KOPT-K1 (cell line): ENCODE measurements around the gene CAMK2A.

Experiments used
- H3K27ac ChIP-seq: fragments of 200-600 bp; sonication (generic); 2 replicates; pipeline ENCODE4 v1.5.1; 2016; ENCODE audit warnings: antibody characterized with exemption, mild to moderate bottlenecking, low read depth, low read length; ENCODE audit not compliant: poor library complexity, severe bottlenecking
- H3K36me3 ChIP-seq: fragments of 200-600 bp; sonication (generic); 2 replicates; pipeline ENCODE4 v1.5.1; 2017; ENCODE audit warnings: antibody characterized with exemption, mild to moderate bottlenecking, low read length, moderate library complexity; ENCODE audit not compliant: insufficient read depth
- H3K9me3 ChIP-seq: fragments of 200-600 bp; sonication (generic); 2 replicates; pipeline ENCODE4 v1.5.1; 2017; ENCODE audit warnings: antibody characterized with exemption, low read length, mild to moderate bottlenecking; ENCODE audit not compliant: insufficient read depth, poor library complexity, severe bottlenecking

The CAMK2A gene

DNA sequence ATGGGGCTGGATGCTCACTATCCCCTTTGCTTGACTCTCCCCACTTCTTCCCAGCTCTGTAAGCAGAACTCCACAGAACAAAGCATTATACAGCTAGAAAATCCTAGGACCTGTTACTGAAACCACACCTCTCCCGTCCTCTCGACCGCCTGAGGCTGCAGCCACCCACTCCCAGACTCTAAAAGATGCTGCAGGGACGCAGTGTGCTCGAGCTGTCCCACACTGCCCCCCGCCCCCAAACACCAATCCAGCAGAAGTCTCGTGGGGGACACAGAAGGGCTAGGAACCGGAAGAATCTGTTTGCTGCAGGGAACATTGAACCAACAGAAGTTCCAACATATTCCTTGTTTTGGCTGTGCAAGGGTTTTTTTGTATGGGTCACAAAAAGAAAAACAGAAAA lies 7.6 kb downstream of the CAMK2A start:
- Histone ChIP-seq H3K27ac (no peak overlapping the region), H3K36me3 (no peaks in the 10 kb centered on the region), H3K9me3 (no peaks in the 10 kb centered on the region)

DNA sequence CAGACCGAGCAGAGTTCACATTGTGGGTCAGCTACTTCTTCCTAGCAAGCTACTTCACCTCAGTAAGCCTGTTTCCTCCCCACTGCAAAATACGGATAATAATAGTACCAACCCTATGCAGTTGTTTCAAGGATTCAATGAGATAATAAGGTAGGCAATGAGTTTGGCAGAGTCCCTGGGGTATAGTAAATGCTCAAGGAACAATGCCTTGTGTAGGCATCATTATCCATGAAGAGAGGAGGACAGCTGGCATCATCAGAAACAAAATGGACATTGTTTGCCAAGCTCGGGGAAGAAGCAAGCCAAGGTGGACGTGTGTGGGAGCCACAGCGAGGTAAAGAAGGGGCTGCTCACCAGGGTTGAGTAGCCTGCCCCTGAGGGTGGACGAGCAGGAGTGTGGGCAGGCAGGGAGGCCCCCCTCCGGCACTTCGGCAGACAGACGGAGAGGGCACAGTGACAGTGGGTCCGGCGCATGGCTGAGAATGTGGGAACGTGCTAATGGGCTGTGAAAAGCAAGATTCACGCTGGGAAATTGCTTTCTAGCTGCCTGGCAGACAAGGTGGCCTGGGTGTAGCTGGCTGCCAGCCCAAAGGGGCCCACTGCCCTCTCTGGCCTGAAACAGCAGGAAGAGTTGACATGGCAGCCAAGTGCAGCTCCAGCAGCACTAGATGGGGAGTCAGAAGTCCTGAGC lies 10.1 kb downstream of the CAMK2A start:
- H3K36me3 ChIP-seq: no peaks in the 10 kb centered on the region
- H3K9me3 ChIP-seq: no peaks in the 10 kb centered on the region
- no peak overlapping the region for H3K27ac ChIP-seq

DNA sequence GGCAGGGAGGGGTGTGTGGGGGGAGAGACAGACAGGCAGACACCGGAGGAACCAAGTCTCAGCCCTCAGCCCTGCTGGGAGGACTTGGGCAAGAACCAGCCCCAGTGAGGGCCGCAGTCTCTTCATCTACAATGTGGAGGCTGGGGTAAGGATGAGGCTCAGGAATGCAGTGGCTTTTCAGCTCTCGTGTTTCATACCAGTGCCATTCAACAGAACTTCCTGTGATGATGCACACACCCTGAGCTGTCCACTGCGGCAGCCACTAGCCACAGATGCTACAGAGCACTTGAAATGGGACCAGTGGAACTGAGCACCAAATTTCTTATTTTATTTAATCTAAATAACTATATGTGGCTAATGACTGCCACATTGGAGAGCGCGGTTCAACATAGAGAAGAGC lies 10.7 kb downstream of the CAMK2A start:
- no peak overlapping the region for H3K27ac ChIP-seq
- H3K36me3 ChIP-seq: no peaks in the 10 kb centered on the region

DNA sequence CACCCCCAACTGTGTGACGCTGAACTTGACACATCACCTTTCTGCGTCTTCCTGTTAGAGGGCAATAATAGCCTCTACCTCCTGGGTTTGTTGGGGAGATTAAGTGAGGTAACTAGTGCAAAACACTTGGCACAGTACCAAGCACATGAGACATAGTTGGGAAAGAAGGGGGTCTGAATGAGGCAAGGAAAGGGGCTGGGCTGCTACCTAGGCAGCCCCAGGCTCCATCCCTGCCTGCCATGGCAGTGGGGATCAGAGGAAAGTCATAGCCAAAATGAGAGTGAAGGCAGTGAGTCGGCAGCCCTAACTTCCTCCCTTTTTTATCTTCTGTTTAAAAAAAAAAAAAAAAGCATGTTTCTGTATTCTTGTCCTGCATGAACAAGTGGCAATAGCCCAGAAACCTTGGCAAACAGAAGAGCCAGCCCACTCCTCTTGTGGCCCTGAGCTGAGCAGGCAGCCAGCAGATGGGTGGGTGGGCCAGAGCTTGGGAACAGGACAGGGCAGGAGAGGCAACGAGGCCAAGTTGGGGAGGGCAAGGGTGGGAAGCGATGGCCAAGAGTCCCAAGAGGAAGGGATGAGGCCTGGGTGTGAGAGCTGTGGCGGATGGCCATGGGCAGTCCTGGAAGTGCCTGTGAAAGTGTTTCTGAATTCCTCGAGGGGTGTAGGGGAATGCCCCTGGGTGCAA lies 11.4 kb downstream of the CAMK2A start:
- Histone ChIP-seq H3K9me3 (no peaks in the 10 kb centered on the region), H3K36me3 (no peaks in the 10 kb centered on the region), H3K27ac (no peak overlapping the region)

More for the DNA sequence above, 10.7 kb downstream of the CAMK2A start:
- H3K9me3 ChIP-seq: no peaks in the 10 kb centered on the region

DNA sequence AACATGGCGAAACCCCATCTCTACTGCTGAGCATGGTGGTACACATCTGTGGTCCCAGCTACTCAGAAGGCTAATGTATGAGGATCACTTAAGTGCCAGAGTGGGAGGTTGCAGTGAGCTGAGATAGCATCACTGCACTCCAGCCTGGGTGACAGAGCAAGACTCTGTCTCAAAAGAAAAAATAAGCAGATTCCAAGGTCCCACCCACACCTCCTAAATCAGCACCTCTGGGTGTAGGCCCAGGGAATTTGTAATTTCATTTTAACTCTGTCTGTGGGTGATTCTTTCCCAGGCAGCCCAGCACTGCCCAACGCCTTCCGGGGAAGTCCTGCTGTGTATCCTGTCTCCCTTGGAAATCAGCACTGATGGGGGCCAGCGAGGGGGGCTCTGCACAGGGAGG lies 12.5 kb downstream of the CAMK2A start:
- H3K27ac ChIP-seq: no peak overlapping the region

DNA sequence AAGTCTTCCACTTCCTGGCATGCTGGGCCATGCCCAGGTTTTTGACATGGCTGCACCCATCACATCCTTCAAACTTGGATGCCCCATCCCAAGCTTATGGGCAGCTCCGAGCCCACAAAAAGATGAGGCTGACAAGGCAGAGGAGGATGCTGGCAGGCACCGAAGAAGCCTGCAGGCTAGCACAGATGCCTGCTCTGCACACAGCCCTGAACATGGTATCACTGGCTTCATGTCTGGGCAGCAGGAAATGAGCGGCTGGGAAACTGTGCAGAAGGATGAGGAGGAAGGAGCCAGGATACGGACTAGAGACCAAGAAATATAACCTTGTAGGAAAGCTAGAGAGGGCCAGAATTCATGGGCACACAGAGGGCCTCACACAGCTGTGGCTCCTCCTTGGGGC lies 14.8 kb downstream of the CAMK2A start:
- Histone ChIP-seq H3K9me3 (no peaks in the 10 kb centered on the region), H3K36me3 (no peaks in the 10 kb centered on the region), H3K27ac (no peak overlapping the region)

More for the DNA sequence above, 12.5 kb downstream of the CAMK2A start:
- Histone ChIP-seq H3K36me3 (no peaks in the 10 kb centered on the region), H3K9me3 (no peaks in the 10 kb centered on the region)

DNA sequence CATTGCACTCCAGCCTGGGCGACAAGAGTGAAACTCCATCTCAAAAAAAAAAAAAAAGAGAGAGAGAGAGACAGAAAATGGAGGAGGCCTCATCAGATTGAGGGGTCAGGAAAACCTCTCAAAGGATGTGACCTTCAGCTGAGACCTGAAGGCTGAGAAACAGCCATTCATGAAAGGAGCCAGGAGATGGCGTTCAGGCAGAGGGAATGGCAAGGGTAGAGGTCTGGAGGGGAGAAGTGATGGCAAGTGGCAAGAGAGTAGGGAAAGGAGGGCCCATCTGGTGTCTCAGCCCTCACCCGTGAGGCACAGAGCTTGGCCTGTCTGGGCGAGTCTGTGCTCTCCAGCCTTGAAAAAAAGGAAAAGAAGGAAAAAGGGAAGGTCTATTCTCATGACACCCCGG lies 17.0 kb downstream of the CAMK2A start:
- no peaks in the 10 kb centered on the region for H3K9me3 ChIP-seq
- no peak overlapping the region for H3K27ac ChIP-seq
- no peaks in the 10 kb centered on the region for H3K36me3 ChIP-seq

DNA sequence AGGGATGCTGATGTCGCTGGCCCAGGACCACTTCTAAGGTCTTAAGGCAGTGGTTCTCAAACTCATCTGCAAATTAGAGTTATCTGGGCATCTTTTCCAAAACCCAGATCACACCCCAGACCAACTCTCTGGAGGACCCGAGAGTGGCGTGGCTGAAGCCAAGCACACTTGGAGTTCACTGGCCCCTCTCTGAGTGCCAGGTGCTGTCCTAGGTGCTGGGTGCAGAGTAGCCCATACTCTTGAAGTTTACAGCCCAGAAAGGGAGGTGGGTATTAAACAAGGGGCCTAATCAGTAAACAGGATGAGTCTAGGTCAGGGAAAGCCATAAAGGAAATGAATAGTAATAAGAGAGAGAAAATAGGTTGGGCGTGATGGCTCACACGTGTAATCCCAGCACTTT lies 17.6 kb downstream of the CAMK2A start:
- no peaks in the 10 kb centered on the region for H3K9me3 ChIP-seq
- no peak overlapping the region for H3K27ac ChIP-seq
- H3K36me3 ChIP-seq: no peaks in the 10 kb centered on the region

DNA sequence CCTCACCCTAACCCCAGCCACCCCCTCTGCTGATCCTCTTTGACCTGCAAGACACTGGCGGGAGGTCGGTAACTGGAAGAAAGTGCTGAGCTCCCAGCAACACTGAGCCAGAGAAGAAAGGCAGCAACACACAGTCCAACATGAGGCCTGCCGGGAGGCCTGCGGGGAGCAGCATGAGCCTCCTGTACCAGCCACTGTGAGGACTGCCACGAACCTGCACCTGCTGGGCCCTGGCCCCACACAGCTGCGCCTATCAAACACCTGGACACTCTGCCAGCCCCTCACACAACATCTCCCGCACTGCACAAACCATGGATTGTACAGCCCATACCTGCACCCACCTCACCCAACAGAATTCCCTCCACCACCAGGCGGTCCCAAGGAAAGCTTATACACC lies 18.3 kb downstream of the CAMK2A start:
- H3K9me3 ChIP-seq: no peaks in the 10 kb centered on the region
- H3K36me3 ChIP-seq: no peaks in the 10 kb centered on the region
- H3K27ac ChIP-seq: no peak overlapping the region

DNA sequence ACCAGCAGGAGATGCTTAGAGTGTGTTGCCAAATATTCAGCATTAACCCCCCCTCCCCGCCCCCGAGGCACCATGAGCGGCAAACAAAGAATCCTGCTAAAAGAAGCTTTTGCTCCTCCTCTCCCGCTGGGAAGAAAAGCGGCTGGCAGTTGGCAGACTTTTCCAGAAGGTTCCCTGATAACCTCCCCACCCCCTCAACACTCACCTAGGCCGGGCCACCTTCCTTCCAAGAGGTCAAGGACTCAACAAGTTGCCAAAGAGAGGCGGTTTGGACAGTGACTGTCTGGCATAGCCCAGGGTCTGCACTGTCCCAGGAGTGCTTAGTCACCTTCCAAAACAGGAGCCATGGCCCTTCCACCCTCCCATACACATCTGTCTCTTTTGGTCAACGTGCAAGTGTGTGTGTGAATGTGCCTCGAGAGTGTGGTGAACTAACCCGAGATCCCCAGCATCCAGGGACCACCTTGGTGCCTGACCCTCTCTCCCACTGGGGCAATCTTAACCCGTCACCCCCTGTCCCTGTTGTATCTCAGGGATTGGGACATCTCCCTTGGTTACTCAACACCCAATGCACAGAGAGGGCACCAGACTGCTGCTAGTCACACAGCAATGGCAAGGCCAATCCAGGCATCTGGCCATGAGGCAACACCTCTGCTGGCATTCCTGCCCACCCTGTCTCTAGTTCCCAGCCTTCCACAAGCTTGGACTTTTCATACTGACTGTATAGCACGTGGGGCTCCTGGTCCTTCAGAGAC lies 18.9 kb downstream of the CAMK2A start:
- Histone ChIP-seq H3K27ac (no peak overlapping the region), H3K36me3 (no peaks in the 10 kb centered on the region), H3K9me3 (no peaks in the 10 kb centered on the region)

DNA sequence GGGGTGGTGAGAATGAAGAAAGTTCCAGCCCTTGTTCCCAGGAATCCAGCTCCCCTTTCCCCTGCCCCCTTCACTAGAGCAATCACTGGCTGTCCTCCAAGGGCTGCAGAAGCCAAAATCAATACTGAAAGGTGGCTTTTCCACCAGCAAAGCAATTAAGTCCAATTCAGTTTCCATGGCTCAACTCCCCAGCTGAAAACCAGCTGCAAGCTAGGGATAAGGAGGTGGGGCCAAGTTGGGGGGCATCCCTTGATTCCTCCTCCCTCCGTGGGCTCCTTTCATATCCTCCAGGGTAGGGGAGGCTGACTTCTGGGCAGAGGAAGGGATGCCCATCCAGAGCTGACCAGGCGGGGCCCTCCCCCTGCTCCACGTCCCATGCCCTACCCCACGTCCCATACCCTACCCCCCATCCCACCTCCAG lies 22.7 kb downstream of the CAMK2A start:
- H3K36me3 ChIP-seq: no peaks in the 10 kb centered on the region
- no peak overlapping the region for H3K27ac ChIP-seq
- H3K9me3 ChIP-seq: no peaks in the 10 kb centered on the region

DNA sequence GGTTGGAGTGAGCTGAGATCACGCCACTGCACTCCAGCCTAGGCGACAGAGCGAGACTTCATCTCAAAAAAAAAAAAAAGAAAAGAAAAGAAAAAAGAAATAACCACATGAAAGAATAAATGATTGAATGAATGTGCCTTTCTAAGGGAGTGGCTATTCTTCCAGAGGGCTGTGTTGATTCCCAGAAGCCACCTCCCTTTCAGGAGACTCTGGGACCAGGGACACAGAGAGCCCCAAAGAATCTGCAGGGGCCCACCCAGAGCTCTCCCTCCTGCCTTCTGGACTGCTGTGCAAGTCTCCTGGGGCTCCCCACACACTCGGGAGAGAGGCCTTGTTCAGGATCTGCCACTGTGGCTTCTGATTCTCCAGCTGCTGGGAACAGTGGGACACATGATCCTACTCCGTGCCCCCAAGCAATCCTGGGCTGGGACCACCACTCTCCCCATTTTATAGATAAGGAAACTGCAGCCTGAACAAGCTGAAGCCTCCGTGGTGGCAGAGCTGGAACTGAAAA lies 23.6 kb downstream of the CAMK2A start:
- Histone ChIP-seq H3K27ac (no peak overlapping the region), H3K9me3 (no peaks in the 10 kb centered on the region), H3K36me3 (no peaks in the 10 kb centered on the region)

DNA sequence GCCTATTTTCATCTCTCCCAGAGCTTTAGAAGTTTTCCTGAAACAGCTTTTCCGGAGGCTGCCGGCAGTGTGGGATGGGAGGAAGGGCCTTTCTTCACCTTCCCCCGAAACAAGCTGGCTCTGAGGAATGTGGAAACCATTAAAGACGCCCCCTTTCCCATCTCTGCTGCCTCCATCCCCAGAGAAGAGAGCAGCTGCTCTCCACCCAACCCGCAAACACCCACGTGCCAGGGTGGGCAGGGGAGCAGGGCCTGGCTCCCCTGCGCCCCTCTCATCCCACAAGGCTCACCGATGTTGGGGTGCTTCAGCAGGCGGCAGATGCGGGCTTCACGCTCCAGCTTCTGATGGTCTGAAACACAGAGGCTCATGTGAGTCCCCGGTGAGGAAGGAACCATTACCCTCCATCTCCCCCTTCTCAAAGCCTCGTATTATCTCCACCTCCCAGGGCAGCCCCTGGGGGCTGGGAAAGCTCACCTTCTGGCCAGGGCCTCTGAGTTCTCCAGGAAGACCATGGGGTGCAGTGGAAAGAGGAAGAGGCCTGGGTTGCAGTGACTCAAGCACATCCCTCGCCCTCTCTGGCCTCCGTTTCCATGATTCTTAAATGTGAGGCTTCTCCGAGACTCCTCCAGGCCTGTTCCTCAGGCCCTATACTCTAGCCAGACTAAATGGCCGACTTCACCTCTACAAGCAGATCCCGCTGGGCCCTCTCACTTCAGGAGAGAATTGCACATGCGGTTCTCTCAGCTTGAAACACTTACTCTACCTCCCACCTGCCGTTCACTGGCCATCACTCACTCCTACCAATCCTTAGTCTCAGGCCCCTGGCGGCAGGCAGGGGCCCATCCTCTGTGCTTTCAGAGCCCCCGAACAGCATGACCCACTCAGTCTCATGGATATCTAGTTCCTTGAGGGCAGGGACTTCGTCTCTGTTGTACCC lies 24.6 kb downstream of the CAMK2A start:
- H3K36me3 ChIP-seq: no peaks in the 10 kb centered on the region
- no peak overlapping the region for H3K27ac ChIP-seq
- H3K9me3 ChIP-seq: no peaks in the 10 kb centered on the region

DNA sequence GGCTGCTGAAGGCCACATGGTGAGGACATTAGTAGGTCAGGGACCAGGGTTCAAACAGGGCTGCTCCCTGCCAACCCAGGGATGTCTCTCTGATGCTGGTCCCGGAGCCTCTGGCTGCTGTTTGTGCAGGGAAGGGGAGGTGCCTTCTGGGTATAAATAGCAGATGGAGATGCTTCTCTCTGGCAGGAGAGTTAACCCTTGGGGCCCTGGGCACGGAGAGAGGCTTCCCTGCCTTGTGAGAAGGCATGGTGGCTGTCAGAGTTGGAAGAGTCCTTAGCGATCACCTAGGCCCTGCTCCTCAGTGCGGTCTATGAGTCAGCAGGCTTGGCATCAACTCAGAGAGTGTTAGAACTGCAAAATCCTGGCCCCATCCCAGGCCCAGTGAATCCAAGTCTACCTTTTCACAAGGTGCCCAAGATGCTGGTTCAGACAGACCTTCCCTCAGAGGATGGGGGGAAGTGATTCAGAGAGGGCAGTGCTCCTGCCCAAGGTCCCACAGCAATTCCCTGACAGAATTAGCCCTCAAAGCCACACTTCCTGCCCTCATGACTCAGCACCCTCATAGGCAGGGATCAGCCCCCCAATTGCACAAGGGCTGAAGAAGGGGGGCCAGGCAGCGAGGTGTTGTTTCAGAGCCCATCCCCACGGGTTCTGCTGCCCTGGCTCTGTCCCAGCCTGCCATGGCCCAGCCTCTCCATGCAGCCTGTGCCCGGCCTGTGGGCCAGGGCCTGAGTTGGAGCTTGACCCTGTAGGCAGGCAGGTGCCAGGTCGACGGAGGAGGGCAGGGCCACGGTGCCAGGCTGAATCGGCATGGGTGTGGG lies 25.6 kb downstream of the CAMK2A start:
- H3K36me3 ChIP-seq: no peaks in the 10 kb centered on the region
- no peak overlapping the region for H3K27ac ChIP-seq
- no peaks in the 10 kb centered on the region for H3K9me3 ChIP-seq
